Thoracic aorta (tissue), 2 donors: ENCODE results near the gene TRPC4AP. TPM values are rescaled to one million over a fixed set of nuclear protein-coding genes. Genes with fewer than 3 reads are reported as not detected.

Experiments
- ATAC-seq: fragments of 150-250 bp; one replicate; pipeline ENCODE4 v1.8.0; 2017; ENCODE audit warnings: low read depth; ENCODE audit not compliant: insufficient number of reproducible peaks, low FRiP score
- DNase-seq: peaks from one replicate; pipeline ENCODE4 v3.0.0-alpha.2; 2020; ENCODE audit warnings: low spot score
- H3K27ac ChIP-seq, 2 donors: fragments of 200-600 bp; sonication (generic); 1 replicate in 1 of 2; 2 replicates in 1 of 2; pipeline ENCODE4 v1.5.1; 2016; ENCODE audit warnings: mild to moderate bottlenecking in 2 of 2, moderate library complexity in 2 of 2
- H3K27me3 ChIP-seq: fragments of 200-600 bp; sonication (generic); replicated peaks from 2 replicates; pipeline ENCODE4 v1.6.0; 2016; ENCODE audit warnings: mild to moderate bottlenecking; ENCODE audit not compliant: insufficient read depth
- H3K36me3 ChIP-seq: fragments of 200-600 bp; sonication (generic); one replicate; pipeline ENCODE4 v1.5.1; 2016
- H3K4me1 ChIP-seq, 2 donors: fragments of 200-600 bp; sonication (generic); 1 replicate in 1 of 2; 2 replicates in 1 of 2; pipeline versions ENCODE4 v1.5.1 to v1.6.0; 2016; ENCODE audit warnings: low read depth in 2 of 2, mild to moderate bottlenecking in 1 of 2; ENCODE audit not compliant: control insufficient read depth in 1 of 2
- H3K4me3 ChIP-seq: fragments of 200-600 bp; sonication (generic); 2 replicates; pipeline ENCODE4 v1.5.1; 2016; ENCODE audit warnings: mild to moderate bottlenecking
- H3K9me3 ChIP-seq: fragments of 200-600 bp; sonication (generic); 2 replicates; pipeline ENCODE4 v1.5.1; 2016
- CTCF ChIP-seq: fragments of 200-600 bp; sonication (generic); IDR thresholded peaks from one replicate; pipeline ENCODE4 v1.5.1; 2019; ENCODE audit warnings: antibody characterized with exemption
- total RNA-seq, 2 donors: library from RNA; depleted of rRNA; stranded (reverse); fragments of >200 nt; gene quantifications; one replicate each; pipeline versions ENCODE4 v1.1.0 to v1.2.3, GENCODE V29; 2016

The TRPC4AP gene
- total RNA-seq, 2 donors from 2014 or later, result 65.8 to 73.6 TPM

- H3K4me3 ChIP-seq, result no peak overlapping the region
- H3K27ac ChIP-seq, result peak overlapping the region; percentile 47 to 77
- H3K36me3 ChIP-seq, result peaks cover 69% of the 10 kb centered on the region
- ATAC-seq (peak; percentile 75), DNase-seq (peak; percentile 37)
- H3K9me3 ChIP-seq, result no peaks in the 10 kb centered on the region
- H3K4me1 ChIP-seq, result peaks cover 3 to 18% of the 10 kb centered on the region in 2 donors
- no peaks in the 10 kb centered on the region for H3K27me3 ChIP-seq
- TF ChIP-seq CTCF, result no peak
Measured at GRCh38 chr20:35008411-35009342, 83.9 kb downstream of the TRPC4AP start.

DNA sequence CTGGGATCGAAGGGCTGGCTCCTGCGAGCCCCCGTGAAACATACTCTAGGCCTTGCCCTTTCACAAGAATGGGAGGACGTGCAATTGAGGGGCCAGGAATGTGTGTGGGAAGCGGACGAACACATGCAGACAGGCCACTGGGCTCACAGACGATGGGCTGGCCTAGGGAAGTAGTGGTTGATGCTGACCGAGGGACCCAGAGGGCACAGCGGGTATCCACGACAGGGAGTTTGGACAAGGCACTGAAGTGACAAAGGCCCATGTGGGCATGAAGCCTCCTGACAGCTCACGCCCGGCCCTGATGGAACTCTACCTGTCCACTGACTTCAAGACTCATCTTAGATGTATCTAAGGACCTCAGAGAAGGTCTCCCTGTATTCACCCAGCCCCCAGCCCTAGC is 84.7 kb downstream of the TRPC4AP start:
- H3K27me3 ChIP-seq, result no peaks in the 10 kb centered on the region
- H3K27ac ChIP-seq, result peak overlapping the region; percentile 47 to 77
- DNase-seq, result no peak
- no peaks in the 10 kb centered on the region for H3K9me3 ChIP-seq
- H3K4me1 ChIP-seq, result peaks cover 3 to 18% of the 10 kb centered on the region in 2 donors
- no peak overlapping the region for H3K4me3 ChIP-seq
- H3K36me3 ChIP-seq, result peaks cover 75% of the 10 kb centered on the region
- no peak for ATAC-seq
- no peak for TF ChIP-seq CTCF

- no peaks in the 10 kb centered on the region for H3K9me3 ChIP-seq
- no peak overlapping the region for H3K4me3 ChIP-seq
- ATAC-seq, result no peak
- H3K27ac ChIP-seq, result peak overlapping the region; percentile 47 to 77
- no peak for TF ChIP-seq CTCF
- no peaks in the 10 kb centered on the region for H3K27me3 ChIP-seq
- DNase-seq, result no peak
- H3K4me1 ChIP-seq, result peaks cover 3 to 18% of the 10 kb centered on the region in 2 donors
- peaks cover 75% of the 10 kb centered on the region for H3K36me3 ChIP-seq
Measured at GRCh38 chr20:35007413-35007812, 85.2 kb downstream of the TRPC4AP start.

GRCh38 chr20:35006531-35006971 is 86.1 kb downstream of the TRPC4AP start:
- Histone ChIP-seq H3K4me1 (peaks cover 3 to 18% of the 10 kb centered on the region in 2 donors), H3K27me3 (no peaks in the 10 kb centered on the region), H3K4me3 (no peak overlapping the region), H3K27ac (no peak overlapping the region), H3K36me3 (peaks cover 80% of the 10 kb centered on the region), H3K9me3 (no peaks in the 10 kb centered on the region)
- DNase-seq (no peak), ATAC-seq (no peak)
- TF ChIP-seq CTCF, result no peak

DNA sequence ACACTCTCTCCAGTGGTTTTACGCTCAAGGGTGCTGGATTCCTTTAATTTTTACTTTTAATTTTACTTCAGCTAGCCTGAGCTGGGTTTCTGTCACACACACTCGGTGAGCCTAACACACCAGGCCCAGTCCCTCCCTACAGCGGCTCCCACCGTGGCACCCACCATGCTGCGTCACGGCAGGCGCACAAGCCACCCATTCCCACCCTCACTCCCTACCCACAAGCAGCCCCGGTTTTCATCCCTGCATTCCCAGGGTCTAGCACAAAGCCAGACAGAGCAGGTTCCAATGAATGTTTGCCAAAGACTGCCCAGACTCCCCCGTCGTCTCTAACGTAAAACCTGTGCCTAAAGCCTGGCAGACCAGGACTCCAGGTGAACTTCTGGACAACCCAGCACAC is 86.6 kb downstream of the TRPC4AP start:
- ATAC-seq (no peak), DNase-seq (no peak)
- H3K9me3 ChIP-seq, result no peaks in the 10 kb centered on the region
- no peak for TF ChIP-seq CTCF
- peaks cover 83% of the 10 kb centered on the region for H3K36me3 ChIP-seq
- H3K4me1 ChIP-seq, result peaks cover 3 to 18% of the 10 kb centered on the region in 2 donors
- no peak overlapping the region for H3K27ac ChIP-seq
- H3K4me3 ChIP-seq, result no peak overlapping the region
- H3K27me3 ChIP-seq, result no peaks in the 10 kb centered on the region
